SU-DHL-6 (cell line): ENCODE results near the gene MDN1.
"Not testable (repeated sequence)": the region's sequence is repeated elsewhere in the genome, so short reads cannot be mapped to it uniquely, and the experiment has no call there.

Experiments
- H2AFZ ChIP-seq: fragments of 200-600 bp; sonication (generic); 2 replicates; pipeline ENCODE4 v1.6.1; 2014; ENCODE audit warnings: low read depth, mild to moderate bottlenecking, moderate library complexity, mixed read lengths, antibody characterized with exemption, low read length; ENCODE audit not compliant: severe bottlenecking
- H3F3A ChIP-seq: fragments of 200-600 bp; shearing (Covaris generic); 2 replicates; pipeline ENCODE4 v1.6.0; 2016; ENCODE audit warnings: antibody characterized with exemption, mild to moderate bottlenecking; ENCODE audit not compliant: insufficient read depth
- H3K27ac ChIP-seq: fragments of 200-600 bp; sonication (generic); 2 replicates; pipeline ENCODE4 v1.5.1; 2016; ENCODE audit warnings: low read depth, mild to moderate bottlenecking, low read length, moderate library complexity, mixed read lengths
- H3K27me3 ChIP-seq: fragments of 200-600 bp; sonication (generic), shearing (Covaris generic); 2 replicates; pipeline ENCODE4 v1.6.0; 2014; ENCODE audit warnings: mild to moderate bottlenecking, low read length
- H3K36me3 ChIP-seq: fragments of 200-600 bp; sonication (generic); 2 replicates; pipeline ENCODE4 v1.6.1; 2014; ENCODE audit warnings: mild to moderate bottlenecking, low read length, mixed read lengths
- H3K4me2 ChIP-seq: fragments of 300-600, 200-600 bp; shearing (Covaris generic), sonication (generic); 2 replicates; pipeline ENCODE4 v1.6.0; 2014; ENCODE audit warnings: low read length, low read depth, mild to moderate bottlenecking; ENCODE audit not compliant: poor library complexity, severe bottlenecking
- H3K4me3 ChIP-seq: fragments of 200-600 bp; sonication (generic); 2 replicates; pipeline ENCODE4 v1.5.1; 2014; ENCODE audit warnings: antibody characterized with exemption, low read length, mild to moderate bottlenecking, mixed read lengths; ENCODE audit not compliant: insufficient read depth, poor library complexity, severe bottlenecking
- H3K79me2 ChIP-seq: fragments of 200-600 bp; sonication (generic); 2 replicates; pipeline ENCODE4 v1.6.1; 2014; ENCODE audit warnings: mild to moderate bottlenecking, low read length, moderate library complexity; ENCODE audit not compliant: insufficient read depth
- H3K9ac ChIP-seq: fragments of 200-600 bp; sonication (generic); 2 replicates; pipeline ENCODE4 v1.7.0; 2014; ENCODE audit warnings: mild to moderate bottlenecking, low read length
- H3K9me2 ChIP-seq: fragments of 200-600 bp; sonication (generic); replicated peaks from 2 replicates; pipeline ENCODE4 v1.6.1; 2014; ENCODE audit warnings: low read length; ENCODE audit not compliant: insufficient read depth
- H3K9me3 ChIP-seq: fragments of 200-600 bp; sonication (generic); 2 replicates; pipeline ENCODE4 v1.6.1; 2014; ENCODE audit warnings: low read length, mixed read lengths; ENCODE audit not compliant: insufficient read depth
- H4K20me1 ChIP-seq: fragments of 200-600 bp; sonication (generic); 2 replicates; pipeline ENCODE4 v1.6.1; 2014; ENCODE audit warnings: low read depth, mild to moderate bottlenecking, antibody characterized with exemption, low read length, moderate library complexity, mixed read lengths
- EZH2phosphoT487 ChIP-seq: fragments of 200-600 bp; sonication (generic), shearing (Covaris generic); conservative IDR thresholded peaks from 2 replicates; pipeline ENCODE4 v1.6.1; 2018; ENCODE audit warnings: mild to moderate bottlenecking, antibody characterized with exemption, low read length, moderate library complexity, mixed read lengths
- TF ChIP-seq, protein P1 (sequence below): fragments of 200-600 bp; sonication (generic); IDR thresholded peaks from one replicate; pipeline ENCODE4 v1.5.1; 2017; ENCODE audit warnings: antibody characterized with exemption, mild to moderate bottlenecking, low read length, moderate library complexity; ENCODE audit not compliant: insufficient read depth, poor library complexity, severe bottlenecking

MDN1 gene

DNA sequence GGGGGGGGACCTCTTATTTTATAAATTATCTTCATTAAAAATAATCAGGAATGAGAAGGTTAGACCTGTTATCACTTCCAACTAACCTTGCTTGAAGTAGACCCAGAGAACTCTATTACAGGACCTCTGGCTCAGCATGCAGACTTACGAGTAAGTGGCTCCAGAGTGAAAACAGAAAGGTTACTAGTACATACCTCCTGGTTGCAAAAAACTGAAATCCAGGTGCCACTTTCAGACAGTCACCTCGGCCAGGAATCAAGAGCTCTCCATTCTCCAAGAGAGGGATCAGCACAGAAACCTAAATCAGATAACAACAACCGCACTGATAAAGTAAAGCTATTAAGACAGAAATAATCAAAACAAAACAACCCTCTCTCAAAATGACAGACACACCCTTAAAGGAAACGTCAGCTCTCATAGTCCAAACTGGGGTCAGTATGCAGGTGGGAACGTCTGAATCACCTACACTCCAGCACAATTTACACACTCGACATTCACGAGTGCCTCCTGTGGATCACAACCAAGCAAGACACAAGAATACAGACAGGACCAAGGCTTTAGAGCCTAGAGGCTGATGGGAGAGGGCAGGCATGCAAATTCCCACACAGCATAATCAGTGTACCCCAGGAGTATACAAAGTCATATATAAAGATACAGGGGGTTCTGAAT is 31.8 kb downstream of the MDN1 start:
- H3K9me2 ChIP-seq: no peaks in the 10 kb centered on the region
- no peaks in the 10 kb centered on the region for H3K27me3 ChIP-seq
- H3K79me2 ChIP-seq: no peaks in the 10 kb centered on the region
- H4K20me1 ChIP-seq: no peaks in the 10 kb centered on the region
- no peak overlapping the region for H3K4me3 ChIP-seq
- H2AFZ ChIP-seq: no peak overlapping the region
- H3K27ac ChIP-seq: no peak overlapping the region
- H3K36me3 ChIP-seq: peaks cover 42% of the 10 kb centered on the region
- H3K9ac ChIP-seq: no peak overlapping the region
- no peaks in the 10 kb centered on the region for H3K9me3 ChIP-seq
- no peaks in the 10 kb centered on the region for H3F3A ChIP-seq
- TF ChIP-seq, protein P1, sequence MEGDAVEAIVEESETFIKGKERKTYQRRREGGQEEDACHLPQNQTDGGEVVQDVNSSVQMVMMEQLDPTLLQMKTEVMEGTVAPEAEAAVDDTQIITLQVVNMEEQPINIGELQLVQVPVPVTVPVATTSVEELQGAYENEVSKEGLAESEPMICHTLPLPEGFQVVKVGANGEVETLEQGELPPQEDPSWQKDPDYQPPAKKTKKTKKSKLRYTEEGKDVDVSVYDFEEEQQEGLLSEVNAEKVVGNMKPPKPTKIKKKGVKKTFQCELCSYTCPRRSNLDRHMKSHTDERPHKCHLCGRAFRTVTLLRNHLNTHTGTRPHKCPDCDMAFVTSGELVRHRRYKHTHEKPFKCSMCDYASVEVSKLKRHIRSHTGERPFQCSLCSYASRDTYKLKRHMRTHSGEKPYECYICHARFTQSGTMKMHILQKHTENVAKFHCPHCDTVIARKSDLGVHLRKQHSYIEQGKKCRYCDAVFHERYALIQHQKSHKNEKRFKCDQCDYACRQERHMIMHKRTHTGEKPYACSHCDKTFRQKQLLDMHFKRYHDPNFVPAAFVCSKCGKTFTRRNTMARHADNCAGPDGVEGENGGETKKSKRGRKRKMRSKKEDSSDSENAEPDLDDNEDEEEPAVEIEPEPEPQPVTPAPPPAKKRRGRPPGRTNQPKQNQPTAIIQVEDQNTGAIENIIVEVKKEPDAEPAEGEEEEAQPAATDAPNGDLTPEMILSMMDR: no peak
- no peak for TF ChIP-seq EZH2phosphoT487
- no peak overlapping the region for H3K4me2 ChIP-seq

DNA sequence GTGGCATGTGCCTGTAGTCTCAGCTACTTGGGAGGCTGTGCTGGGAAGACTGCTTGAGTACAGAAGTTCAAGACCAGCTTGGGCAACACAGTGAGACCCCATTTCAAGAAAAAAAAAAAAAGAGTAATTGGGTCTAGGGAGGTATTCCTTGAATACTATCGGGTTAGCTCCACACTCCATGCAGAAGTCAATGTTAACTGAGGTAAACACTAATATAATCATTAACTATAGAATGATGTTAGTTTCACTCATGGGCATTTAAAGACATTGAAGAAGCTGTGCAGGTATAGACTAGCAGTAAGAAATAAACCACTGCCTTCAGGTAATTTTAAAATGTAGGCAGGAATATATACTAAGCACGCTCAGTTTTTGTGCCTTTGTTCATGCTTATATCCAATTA is 32.6 kb downstream of the MDN1 start:
- Histone ChIP-seq H3F3A (no peaks in the 10 kb centered on the region), H3K9ac (no peak overlapping the region), H3K9me3 (no peaks in the 10 kb centered on the region), H3K9me2 (no peaks in the 10 kb centered on the region), H3K36me3 (peaks cover 39% of the 10 kb centered on the region), H3K4me3 (no peak overlapping the region), H4K20me1 (no peaks in the 10 kb centered on the region), H2AFZ (no peak overlapping the region), H3K4me2 (no peak overlapping the region), H3K79me2 (no peaks in the 10 kb centered on the region), H3K27me3 (no peaks in the 10 kb centered on the region), H3K27ac (no peak overlapping the region)
- no peak for TF ChIP-seq EZH2phosphoT487
- TF ChIP-seq, protein P1: no peak

DNA sequence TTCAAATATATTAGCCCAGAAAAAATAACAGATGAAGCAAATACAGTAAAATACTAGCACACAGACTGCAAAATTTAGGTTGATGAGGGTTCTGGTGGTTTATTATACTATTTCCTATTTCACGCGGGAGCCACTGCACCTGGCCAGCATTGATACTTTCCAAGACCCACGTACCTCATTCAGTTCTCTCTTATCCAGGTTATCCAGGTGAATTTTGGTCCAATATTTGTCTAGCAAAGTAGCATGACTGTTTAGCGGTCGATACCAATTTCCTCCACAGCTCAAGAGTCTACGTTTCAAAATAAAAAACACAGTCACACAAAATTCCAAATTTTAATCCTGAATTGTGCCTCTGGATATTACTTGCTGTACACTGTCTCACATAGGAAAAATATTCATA is 34.8 kb downstream of the MDN1 start:
- H3K27ac ChIP-seq: no peak overlapping the region

DNA sequence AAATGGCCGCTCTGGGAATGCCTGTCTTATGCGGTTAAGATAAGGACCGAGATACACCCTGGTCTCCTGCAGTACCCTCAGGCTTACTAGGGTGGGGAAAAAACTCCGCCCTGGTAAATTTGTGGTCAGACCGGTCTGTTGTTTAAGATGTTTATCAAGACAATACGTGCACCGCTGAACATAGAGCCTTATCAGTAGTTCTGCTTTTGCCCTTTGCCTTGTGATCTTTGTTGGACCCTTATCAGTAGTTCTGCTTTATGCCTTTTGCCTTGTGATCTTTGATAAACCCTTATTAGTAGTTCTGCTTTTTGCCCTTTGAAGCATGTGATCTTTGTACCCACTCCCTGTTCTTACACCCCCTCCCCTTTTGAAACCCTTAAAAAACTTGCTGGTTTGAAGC is 36.3 kb downstream of the MDN1 start:
- not testable (repeated sequence) for H3K4me2 ChIP-seq, H2AFZ ChIP-seq, H3K4me3 ChIP-seq, H3K9me3 ChIP-seq, H3K27me3 ChIP-seq, H3K79me2 ChIP-seq, H3K27ac ChIP-seq, H3K9me2 ChIP-seq, H3F3A ChIP-seq, H4K20me1 ChIP-seq, H3K9ac ChIP-seq
- peaks cover 40% of the 10 kb centered on the region for H3K36me3 ChIP-seq

More for the DNA sequence above, 34.8 kb downstream of the MDN1 start:
- H4K20me1 ChIP-seq: no peaks in the 10 kb centered on the region
- H3K9me3 ChIP-seq: no peaks in the 10 kb centered on the region
- no peaks in the 10 kb centered on the region for H3K79me2 ChIP-seq
- H3K9ac ChIP-seq: no peak overlapping the region
- no peak overlapping the region for H3K4me3 ChIP-seq
- no peak overlapping the region for H3K4me2 ChIP-seq
- no peaks in the 10 kb centered on the region for H3F3A ChIP-seq
- no peaks in the 10 kb centered on the region for H3K9me2 ChIP-seq
- no peak overlapping the region for H2AFZ ChIP-seq
- H3K36me3 ChIP-seq: peaks cover 41% of the 10 kb centered on the region
- no peaks in the 10 kb centered on the region for H3K27me3 ChIP-seq
- TF ChIP-seq EZH2phosphoT487: no peak
- TF ChIP-seq, protein P1: no peak
